GM19328 (cell line): ENCODE results near the gene MAPRE2.
A peak's percentile ranks its signal among the peaks of the same experiment; 100 is the strongest.

Experiments used
- ATAC-seq: cut with Tn5 transposase; IDR thresholded peaks from one replicate; pipeline ENCODE4 v1.9.1; 2021; ENCODE audit warnings: mild to moderate bottlenecking, moderate library complexity; ENCODE audit not compliant: unreplicated experiment

The MAPRE2 gene

DNA sequence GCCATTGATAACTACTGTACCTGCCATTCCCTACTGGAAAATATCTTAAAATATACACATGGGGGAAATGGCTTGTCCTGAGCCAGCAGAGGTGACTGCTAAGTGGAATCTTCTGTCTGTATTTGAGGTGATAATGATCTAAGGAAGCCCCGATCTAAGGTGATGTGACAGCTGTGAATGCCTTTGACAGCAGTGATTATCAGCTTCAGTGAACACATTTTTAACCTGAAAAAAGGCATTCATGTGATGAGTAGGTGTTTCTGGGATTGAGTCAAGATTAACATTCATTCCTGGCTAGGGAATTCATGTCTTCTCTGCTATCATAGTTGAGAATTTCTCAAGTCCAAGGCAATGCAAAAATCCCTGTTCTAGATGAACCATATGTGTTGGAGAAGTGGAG is 9.1 kb upstream of the MAPRE2 start:
- no peak for ATAC-seq

DNA sequence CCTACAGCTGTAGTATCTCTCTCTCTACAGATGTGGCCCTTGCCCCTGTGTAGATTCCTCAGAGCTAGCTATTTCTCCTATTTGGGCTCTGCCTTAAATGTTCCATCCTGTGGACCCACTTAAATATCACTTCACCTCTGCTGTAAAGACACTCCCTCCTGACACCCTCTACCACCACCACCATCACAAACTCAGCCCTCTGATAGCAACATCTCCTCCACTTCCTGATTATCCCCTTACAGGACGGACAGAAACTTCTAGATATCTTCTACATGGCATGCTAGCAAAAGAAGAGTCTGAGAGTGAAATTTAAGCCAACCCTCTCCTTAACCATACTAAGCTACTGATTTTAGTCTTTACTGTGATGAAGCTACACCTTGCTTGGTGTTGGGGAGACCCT is 3.2 kb upstream of the MAPRE2 start:
- ATAC-seq: no peak

DNA sequence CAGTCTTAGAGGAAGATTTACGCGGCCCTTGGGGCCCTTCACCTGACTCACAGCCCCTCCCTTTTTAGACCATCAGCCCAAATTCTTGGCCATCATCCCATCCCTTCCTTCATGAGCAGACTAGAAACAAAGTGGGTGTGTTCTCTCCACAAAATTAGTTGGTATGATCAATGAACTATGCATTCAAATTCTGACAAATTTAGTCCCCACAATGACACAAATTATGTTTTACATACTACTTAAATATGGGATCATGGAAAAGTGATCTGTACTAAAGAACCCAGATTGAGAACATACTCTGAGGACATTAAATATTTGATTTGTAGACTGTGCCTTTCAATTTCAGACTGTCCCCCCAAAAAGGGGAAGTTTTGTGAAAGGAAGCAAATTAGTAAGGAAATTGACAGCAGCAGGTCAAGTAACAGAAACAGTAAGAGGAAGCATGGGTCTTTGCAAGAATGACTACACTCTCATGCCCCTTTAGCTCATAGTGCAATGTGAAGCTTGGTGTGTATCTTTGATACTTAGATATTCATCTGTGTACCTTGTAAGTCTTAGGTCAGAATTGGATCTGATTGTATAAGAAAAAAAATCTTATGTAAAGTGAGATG is 2.2 kb upstream of the MAPRE2 start:
- ATAC-seq: peak; percentile 29

DNA sequence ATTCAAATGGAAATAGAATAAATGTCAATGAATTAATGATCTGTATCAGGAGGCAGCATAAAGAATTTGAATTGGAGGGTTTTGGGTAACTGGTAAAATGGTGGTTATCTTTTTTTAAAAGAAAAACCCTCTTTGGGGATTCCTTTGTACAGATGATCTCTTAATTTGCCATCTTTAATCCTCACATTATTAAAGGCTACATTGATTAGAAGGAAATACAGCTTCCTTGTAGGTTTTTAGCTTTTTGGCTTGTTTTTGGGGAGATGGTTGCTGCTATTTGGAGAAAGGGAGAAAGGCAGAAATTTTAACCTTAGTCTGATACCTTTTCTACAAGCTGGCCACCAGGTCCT is 600 bp upstream of the MAPRE2 start:
- ATAC-seq: no peak

DNA sequence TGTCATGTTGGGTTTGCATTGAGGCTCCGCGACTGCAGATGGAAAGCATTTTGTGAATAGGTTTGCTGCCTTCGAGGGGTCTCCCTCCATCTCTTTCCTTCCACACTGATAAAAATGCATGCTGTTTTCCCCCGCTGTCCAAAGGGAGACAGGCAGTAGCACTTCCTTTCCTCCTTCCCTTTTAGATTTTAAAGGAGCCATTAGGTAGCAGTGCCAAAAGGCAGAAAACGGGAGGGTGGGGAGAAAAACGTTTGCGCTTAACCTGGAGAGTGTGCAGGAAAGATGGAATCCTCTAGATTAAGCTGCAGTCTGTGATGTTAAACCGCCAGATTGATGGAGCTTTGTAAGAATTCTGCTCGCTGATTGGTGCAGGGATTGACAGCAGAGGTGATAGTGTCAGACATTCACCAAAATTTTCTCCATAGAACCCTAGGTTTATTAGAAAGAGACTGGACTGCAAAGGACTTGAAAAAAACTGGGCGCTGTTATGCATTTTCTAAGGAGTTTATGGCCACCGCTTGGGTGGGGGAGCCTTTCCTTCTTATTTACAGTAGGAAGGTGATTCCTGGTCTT is 688 bp downstream of the MAPRE2 start:
- ATAC-seq: no peak

DNA sequence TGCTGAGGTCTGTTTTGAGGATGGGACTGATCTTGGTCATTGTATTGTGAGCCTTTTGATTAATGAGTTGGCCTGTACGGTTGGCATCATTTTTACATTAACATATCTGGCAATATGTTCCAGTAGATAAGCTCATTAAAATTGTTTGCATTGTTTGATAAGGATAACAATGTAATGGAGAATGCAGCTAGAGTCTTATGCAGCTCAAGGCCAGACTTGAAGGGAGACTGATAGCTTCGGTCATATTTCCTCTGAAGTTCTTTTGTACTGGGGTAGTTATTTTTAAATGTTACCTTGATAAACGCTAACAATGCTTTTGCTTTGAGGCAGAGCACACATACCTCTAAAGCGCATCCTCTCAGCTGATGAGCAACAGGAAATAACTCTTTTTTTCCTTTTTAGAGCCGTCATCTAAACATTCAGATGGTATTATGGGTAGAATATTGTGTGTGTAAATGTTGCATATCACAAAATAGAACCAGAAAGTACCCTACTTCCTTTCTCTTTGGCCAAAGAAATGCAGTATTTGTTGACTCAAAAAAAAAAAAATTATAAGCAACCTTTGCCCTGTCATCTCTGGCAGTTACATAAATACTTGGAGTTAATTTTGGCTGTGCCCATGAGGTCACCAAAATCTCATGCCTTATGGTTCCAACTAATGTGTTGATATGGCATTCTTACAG is 1.3 kb downstream of the MAPRE2 start:
- ATAC-seq: no peak

DNA sequence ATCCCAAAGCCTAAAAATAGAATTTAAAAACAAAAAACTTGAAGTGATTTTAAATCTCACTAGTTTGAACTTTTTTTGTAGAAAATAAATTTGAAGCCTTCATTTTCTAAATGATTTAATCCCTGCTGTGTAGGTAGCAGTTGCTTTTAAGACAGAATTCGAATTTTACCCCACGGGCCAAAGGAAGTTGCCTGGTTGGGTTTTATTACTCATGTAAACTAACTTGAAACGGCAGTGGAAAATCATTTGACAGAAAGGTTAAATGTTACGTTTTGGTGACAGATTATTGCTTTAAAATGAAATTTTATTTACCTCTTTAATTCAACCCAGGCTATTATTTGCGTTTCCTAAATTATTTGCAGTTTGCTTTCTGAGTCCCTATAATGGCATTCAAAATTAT is 2.0 kb downstream of the MAPRE2 start:
- ATAC-seq: no peak

DNA sequence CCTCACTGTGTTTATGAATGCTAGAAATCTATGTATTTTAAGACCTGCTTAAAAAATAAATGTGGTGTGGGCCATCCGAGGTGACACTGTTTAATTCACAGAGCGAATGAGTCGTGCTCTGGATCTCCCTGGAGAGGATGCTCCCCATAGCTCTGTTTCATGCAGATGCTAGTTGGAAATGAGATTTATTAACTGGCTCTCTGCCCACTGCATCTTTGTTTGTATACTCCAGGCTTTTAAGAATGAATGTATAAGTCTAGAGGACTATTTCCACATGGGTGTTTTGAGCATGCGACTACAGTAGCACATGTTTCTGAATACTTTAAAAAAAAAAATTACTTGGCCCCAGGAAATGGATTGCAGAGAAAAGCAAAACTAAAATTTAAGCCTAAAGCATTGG is 3.9 kb downstream of the MAPRE2 start:
- no peak for ATAC-seq

DNA sequence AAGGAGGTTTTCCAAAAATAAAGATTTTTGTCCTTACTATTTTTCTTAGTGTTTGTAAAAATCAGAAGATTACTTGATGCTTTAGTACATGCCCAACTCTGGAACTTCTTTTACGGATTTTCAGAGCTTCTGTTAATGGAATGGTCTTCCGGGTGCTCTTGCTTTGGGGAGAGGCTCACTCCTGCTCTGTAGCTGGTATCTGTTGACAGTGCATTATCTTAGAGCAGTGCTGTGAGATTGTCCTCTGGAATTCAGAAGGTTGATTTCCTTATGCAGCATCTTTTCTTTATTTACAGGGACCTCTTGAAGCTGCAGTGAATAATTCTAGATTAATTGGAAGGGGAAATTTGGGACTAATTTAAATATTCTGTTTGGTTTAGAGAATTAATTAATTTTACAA is 4.6 kb downstream of the MAPRE2 start:
- ATAC-seq: no peak

DNA sequence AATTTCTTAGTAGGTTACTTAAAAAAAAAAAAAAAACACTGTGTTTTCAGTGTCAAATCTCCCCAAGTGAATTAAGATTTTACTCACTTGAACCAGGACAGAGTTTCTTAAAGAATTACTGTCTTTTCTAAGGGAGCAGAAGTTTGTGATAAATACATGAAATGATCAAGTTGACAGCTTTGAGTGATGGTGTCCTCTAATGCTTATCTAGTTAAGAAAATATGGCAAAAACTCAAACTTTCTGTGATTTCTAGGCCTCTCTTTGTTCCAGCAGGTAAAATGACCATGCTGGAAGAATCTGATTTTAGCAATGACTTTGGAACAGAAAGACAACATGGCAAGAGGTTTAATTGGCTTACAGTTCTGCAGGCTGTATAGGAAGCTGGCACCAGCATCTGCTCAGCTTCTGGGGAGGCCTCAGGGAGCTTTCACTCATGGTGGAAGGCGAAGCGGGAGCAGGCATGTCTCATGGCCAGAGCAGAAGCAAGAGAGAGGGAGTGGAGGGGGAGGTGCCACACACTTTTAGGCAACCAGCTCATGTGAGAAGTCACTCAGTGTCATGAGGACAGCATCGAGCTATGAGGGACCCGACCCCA is 6.6 kb downstream of the MAPRE2 start:
- ATAC-seq: no peak

DNA sequence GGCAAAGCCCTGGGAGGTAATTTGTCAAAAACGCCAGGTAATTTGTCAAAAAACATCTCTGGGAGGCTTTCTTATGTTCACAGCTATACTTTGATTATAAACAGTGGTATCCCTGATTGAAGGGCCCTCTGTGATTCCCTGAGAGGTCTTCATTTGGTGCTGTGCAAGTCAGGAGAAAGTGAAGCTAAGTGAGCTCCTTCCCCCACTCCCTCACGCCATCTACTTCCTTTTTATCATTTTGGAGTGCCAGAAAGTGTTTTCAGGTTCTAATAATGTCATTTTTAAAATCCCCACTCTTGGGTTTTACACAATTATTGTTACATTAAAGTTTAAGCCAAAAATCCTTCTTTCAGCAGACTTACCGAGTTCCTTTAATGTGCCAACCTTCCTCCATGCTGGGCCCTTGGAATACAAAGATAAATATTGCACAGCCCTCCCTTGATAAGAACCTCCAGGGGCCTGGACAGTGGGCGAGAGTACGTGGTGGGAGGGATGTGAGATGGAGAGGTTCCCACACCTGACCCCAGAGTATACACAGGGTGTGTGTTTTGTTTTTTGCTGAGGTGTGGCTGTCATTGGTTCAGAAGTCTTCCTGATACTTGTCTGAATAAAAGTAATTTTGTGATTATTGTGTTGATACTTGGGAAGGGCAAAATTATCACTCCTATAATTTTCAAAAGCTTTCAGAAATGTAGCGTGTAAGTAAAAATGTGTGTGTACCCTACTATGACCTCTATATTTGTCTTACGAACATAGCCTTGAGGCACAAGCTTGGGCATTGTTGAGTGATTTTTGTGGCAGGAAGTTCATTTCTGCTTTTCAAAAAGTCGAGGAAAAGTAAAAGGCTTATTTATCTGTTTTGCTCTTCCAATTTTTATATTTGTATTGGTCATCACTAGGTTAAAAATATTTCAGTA is 8.2 kb downstream of the MAPRE2 start:
- peak; percentile 14 for ATAC-seq

DNA sequence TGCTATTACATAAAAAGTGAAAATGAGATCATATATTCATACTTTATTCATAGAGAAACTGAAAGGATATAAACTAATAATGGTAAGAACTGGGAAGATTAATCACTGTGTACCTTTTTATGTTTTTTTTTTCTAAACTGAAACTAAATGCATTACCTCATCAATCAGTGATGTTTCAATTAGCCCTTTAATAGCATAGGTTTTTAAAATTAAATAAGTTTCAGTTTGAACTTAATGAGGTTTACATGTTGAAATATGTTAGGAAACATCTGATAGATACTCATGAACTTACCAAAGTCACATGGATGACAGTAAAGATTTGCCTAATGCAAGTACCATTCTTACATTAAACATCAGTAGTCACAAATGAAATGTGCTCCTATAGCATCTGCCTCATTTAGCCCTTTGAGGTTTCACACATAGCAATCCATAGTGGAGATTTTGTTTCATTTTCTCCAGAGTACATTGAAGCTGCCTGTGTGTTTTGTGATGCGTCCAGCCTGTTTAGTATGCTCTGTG is 8.9 kb downstream of the MAPRE2 start:
- peak; percentile 37 for ATAC-seq

DNA sequence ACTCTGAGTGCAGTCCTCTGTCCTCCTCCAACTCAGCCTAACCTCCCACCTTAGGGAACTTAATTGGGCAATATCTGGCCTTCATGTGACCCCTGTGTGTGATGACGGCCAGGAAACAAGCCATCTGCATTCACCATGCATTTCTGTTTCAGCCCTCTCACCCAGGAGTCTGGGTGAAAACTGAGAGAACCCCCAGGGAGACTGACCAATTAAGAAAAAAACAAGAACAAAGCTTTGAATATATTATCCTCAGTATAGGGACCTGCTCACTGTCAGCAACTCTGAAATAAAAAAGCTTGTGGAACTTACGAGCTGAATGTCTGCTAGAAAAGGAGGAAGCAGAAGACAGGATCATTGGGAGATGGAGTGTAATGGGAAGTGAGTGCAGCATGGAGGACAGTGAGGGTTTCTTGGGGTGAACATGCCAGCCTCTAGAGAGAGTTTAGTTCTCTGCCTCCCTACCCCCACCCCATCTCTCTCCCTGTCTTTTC is 9.5 kb downstream of the MAPRE2 start:
- peak; percentile 9 for ATAC-seq

DNA sequence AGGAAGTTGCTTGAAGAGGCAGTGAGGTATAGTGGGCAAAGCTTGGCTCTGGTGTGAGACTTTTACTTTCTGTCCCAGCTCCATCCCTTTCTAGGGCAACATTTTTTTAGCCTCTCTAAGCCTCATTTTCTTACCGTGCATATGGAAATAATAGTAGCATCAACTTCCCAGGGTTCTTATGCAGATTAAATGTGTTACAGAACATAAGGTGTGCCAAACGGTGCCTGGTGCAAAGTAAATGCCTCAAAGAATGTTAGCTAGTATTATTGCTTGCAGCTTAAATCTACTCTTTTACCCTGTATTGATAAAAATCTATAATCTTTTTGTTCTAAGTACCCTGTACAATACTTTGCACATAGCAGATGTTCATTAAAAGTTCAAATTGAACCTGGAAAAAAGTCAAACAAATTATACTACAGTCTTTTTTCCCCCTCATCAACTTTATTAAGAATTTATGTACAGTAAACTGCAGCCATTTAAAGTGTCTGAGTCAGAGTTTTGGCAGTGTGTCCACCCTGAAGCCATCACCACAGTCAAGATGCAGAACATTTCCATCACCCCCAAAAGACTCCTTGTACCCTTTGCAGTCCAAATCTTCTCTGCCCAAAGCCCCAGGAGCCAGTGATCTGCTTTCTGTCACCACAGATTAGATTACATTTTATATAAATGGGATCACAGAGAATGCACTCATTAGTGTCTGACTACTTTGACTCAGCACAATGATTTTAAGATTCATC is 10.6 kb downstream of the MAPRE2 start:
- ATAC-seq: no peak

DNA sequence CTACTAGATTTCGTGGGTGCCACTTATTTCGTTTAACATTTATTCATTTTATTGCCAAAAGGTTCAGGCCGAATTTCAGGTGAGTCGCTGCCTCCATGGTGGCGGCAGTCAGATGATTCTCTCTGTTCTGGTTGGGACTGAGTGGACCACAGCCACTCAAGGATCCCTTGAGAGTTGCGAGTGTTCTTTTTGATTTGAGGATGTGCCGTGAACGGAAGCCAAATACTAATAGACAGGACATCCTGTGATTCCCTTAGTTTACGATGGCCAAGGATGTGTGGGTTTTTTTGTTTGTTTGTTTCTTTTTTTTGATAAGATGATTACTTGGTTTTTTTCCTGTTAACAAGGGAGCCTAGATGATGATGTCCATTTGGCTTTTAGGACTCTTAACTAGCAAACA is 13.2 kb downstream of the MAPRE2 start:
- no peak for ATAC-seq

DNA sequence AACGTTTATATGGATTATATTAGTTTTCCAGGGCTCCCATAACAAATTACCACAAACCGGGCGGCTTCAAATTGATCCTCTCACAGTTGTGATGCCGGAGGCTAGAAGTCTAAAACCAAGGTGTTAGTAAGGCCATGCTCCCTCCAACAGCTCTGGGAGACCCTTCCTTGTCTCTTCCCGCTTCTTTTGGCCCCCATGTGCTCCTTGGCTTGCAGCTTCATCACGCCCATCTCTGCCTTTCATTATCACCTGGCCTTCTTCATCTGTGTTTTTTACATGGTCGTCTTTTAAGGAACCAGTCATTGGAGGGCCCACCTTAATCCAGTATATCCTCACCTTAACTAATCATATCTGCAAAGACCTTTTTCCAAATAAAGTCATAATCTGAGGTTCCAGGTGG is 13.9 kb downstream of the MAPRE2 start:
- ATAC-seq: no peak

DNA sequence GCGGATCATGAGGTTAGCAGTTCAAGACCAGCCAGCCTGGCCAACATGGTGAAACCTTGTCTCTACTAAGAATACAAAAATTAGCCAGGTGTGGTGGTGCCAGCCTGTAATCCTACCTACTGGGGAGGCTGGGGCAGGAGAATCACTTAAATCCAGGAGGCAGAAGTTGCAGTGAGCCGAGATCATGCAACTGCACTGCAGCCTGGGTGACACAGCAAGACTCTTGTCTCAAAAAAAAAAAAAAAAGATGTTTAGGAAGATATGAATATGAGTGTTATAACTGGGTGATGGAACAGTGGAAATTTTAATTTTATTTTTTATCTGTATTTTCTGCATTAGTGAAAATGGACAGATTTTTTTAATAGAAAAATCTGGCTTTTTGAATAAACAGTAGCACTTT is 14.5 kb downstream of the MAPRE2 start:
- no peak for ATAC-seq

DNA sequence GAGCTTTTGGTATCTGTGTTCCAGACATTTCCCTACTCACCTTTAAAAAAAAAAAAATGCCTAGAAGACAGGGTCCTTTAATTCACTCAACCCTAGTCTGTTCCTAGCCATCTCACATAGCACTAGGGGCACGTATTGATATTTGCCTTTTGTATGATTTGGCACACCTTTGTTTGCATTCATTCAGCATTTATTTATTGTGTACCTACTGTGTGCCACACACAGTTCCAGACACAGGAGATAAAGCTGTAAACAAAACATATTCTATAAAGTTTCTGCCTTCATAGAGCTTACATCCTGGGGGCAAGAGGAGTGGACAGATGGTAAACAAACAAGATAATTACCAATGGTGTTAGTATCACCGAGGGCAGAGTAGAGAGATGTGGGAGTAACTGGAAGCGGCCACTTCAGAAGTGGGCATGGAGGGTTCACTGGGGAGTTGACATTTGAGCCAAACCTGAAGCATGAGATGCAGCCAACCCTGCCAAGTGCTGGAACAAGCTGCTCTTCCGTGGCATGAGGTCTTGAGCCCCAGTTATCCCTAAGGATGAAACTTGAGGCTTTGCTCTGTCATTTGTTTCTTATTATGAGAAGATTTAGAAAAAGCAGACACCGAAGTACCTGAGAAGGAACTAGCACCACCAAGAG is 18.2 kb downstream of the MAPRE2 start:
- ATAC-seq: no peak

DNA sequence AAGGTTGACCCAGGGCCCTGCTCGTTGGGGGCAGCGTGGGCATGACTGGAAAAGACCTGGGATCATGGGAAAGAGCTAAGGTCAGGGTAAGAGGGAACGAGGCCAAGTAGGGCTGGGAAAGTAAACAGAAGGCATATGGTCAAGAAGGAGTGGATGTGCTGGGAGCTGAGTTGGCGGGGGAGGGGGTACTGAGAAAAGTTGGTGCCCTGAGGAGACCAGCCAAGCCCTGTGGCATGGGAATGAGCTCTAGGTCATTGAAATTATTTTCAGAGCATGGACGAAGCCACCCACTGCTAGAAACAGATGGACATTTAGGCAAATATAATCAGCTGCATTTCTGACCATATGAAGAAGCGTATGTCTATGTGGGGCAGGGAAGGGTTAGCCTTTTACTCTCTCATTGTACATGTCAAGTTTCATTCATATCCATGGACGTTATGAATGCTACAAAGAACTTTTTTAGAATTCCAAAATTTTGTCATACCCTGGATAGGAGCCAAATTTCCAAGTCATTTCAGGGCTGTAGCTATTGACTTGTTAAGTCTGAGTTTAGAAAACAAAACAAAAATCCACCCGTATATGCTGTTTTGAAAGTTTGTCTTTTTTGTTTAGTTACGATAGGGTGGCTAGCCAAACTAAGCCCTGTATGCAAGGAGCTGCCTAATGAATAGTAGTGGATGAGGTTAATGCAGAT is 19.1 kb downstream of the MAPRE2 start:
- no peak for ATAC-seq
